ENCODE measurements around the gene DKKL1. TPM values are rescaled to one million over a fixed set of nuclear protein-coding genes. Genes with fewer than 3 reads are reported as not detected.

DKKL1 gene
- polyA plus RNA-seq, 1 donor (not counting 4 experiments of a cell fraction or from before 2014, with no cell fraction given): not detected

DNA sequence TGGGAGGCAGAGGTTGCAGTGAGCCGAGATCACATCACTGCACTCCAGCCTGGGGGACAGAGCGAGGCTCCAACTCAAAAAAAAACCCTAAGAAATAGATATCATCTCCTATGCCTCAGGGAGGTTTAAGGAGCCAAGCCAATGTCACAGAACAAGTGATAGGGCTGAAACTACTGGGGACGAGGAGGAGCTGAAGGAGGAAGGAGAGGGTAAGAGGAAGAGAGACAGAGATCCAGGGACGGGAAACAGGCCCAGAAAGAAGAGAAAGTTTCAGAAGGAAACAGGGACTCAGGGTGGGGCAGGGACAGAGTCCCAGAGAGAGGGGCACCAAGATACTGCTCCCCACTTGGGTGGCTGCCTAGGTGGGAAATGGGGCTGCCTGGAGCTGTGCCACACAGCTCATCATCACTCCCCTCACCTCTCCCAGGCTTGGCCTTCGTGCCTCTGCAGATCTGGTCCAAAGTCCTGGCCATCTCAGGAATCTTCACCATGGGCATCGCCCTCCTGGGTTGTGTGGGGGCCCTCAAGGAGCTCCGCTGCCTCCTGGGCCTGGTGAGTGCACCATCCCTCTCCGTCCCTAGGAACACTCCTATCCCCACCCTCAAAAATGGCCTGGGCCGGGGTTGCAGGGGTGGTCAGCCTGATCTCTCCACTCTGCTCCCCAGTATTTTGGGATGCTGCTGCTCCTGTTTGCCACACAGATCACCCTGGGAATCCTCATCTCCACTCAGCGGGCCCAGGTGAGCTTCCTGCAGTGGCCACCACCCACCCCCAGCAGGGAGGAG is 27.0 kb upstream of the DKKL1 start:
- DNase-seq (ENCODE audit: low read depth, low spot score) (no peak), FAIRE-seq (no peak)
- Histone ChIP-seq H3K4me2 (ENCODE audit: control insufficient read depth, extremely low read depth, insufficient read depth, low read depth, low read length) (no peak overlapping the region), H3K9me1 (ENCODE audit: control insufficient read depth, extremely low read depth, insufficient read depth, low read length) (no peaks in the 10 kb centered on the region), H3K9ac (ENCODE audit: control insufficient read depth, extremely low read depth, insufficient read depth, low read length) (no peak overlapping the region), H3K27me3 (ENCODE audit: control insufficient read depth, extremely low read depth, insufficient read depth, low read length) (peaks cover 16% of the 10 kb centered on the region), H4K20me1 (ENCODE audit: control insufficient read depth, extremely low read depth, insufficient read depth, low read length) (no peaks in the 10 kb centered on the region), H3K4me1 (ENCODE audit: control insufficient read depth, extremely low read depth, insufficient read depth, low read length) (peaks cover 3% of the 10 kb centered on the region), H3K27ac (ENCODE audit: control insufficient read depth, insufficient read depth, low read length) (no peak overlapping the region), H3K36me3 (ENCODE audit: control insufficient read depth in 2 of 2, extremely low read depth in 1 of 2, insufficient read depth in 2 of 2, low read length in 2 of 2) (peaks cover 0 to 2% of the 10 kb centered on the region in 2 experiments), H3K4me3 (ENCODE audit: control insufficient read depth in 2 of 3, extremely low read depth in 1 of 3, insufficient read depth in 2 of 3, low read depth in 1 of 3, low read length in 3 of 3) (no peak overlapping the region), H3K9me3 (ENCODE audit: control insufficient read depth, low read depth, low read length) (no peaks in the 10 kb centered on the region), H2AFZ (ENCODE audit: control insufficient read depth, low read length) (no peak overlapping the region), H3K79me2 (ENCODE audit: control insufficient read depth, insufficient read depth, low read length) (no peaks in the 10 kb centered on the region)
- dilution Hi-C loops (cut with MboI; ENCODE audit: extremely low pct_ligation_motif_present, low sequenced_read_pairs): no loop called here
- TF ChIP-seq CTCF (optimal IDR thresholded peaks at IDR 0.05 in 1 of 3, IDR thresholded peaks at IDR 0.05 in 1 of 3, conservative IDR thresholded peaks at IDR 0.05 in 1 of 3; ENCODE audit: extremely low read depth in 1 of 3, insufficient read depth in 2 of 3, low read length in 3 of 3) (no peak), EZH2 (IDR thresholded peaks at IDR 0.05; ENCODE audit: low read length) (no peak)

DNA sequence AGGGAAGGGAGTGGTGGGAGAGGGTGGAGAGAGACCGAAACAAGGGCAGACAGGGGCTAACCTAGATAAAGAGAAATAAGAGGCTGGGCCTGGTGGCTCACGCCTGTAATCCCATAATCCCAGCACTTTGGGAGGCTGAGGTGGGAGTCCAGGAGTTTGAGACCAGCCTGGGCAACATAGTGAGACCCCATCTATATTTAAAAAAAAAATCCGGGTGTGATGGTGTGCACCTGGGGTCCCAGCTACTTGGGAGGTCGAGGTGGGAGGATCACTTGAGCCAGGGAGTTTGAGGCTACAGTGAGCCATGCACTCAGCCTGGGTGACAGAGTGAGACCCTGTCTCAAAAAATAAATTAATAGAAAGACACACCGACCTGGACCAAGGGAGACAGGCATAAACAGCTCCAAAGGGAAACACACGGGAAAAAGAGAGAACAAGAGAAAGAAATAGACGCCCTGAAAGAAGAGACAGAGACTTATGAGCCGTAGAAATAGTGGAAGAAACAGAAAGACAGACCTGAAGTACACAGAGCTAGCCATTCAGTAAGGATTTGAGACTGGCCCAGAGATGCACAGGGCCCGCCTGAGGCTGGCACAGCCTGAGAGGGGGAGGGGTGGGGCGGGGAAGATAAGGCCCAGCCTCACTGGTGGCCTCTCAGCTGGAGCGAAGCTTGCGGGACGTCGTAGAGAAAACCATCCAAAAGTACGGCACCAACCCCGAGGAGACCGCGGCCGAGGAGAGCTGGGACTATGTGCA is 26.2 kb upstream of the DKKL1 start:
- H3K79me2 ChIP-seq (ENCODE audit: control insufficient read depth, insufficient read depth, low read length): no peaks in the 10 kb centered on the region
- H3K9me3 ChIP-seq (ENCODE audit: control insufficient read depth, low read depth, low read length): no peaks in the 10 kb centered on the region
- H3K27ac ChIP-seq (ENCODE audit: control insufficient read depth, insufficient read depth, low read length): no peak overlapping the region
- peaks cover 16% of the 10 kb centered on the region for H3K27me3 ChIP-seq (ENCODE audit: control insufficient read depth, extremely low read depth, insufficient read depth, low read length)
- no peak overlapping the region for H2AFZ ChIP-seq (ENCODE audit: control insufficient read depth, low read length)
- no peak overlapping the region for H3K9ac ChIP-seq (ENCODE audit: control insufficient read depth, extremely low read depth, insufficient read depth, low read length)
- no peaks in the 10 kb centered on the region for H3K9me1 ChIP-seq (ENCODE audit: control insufficient read depth, extremely low read depth, insufficient read depth, low read length)
- H3K4me3 ChIP-seq (ENCODE audit: control insufficient read depth in 2 of 3, extremely low read depth in 1 of 3, insufficient read depth in 2 of 3, low read depth in 1 of 3, low read length in 3 of 3): no peak overlapping the region
- H4K20me1 ChIP-seq (ENCODE audit: control insufficient read depth, extremely low read depth, insufficient read depth, low read length): no peaks in the 10 kb centered on the region
- TF ChIP-seq CTCF (optimal IDR thresholded peaks at IDR 0.05 in 1 of 3, IDR thresholded peaks at IDR 0.05 in 1 of 3, conservative IDR thresholded peaks at IDR 0.05 in 1 of 3; ENCODE audit: extremely low read depth in 1 of 3, insufficient read depth in 2 of 3, low read length in 3 of 3) (no peak), EZH2 (IDR thresholded peaks at IDR 0.05; ENCODE audit: low read length) (no peak)
- H3K4me1 ChIP-seq (ENCODE audit: control insufficient read depth, extremely low read depth, insufficient read depth, low read length): peaks cover 3% of the 10 kb centered on the region
- DNase-seq (ENCODE audit: low read depth, low spot score) (no peak), FAIRE-seq (no peak)
- H3K36me3 ChIP-seq (ENCODE audit: control insufficient read depth in 2 of 2, extremely low read depth in 1 of 2, insufficient read depth in 2 of 2, low read length in 2 of 2): peaks cover 0 to 5% of the 10 kb centered on the region in 2 experiments
- dilution Hi-C loops (cut with MboI; ENCODE audit: extremely low pct_ligation_motif_present, low sequenced_read_pairs): no loop called here
- H3K4me2 ChIP-seq (ENCODE audit: control insufficient read depth, extremely low read depth, insufficient read depth, low read depth, low read length): no peak overlapping the region

All from keratinocyte (primary cell).